ENCODE results near the gene EIF6.

Gene EIF6

GRCh38 chr20:35290186-35290886, 5.8 kb upstream of the EIF6 start:
- DNase-seq (ENCODE audit: low read depth), result no peak
- no peak for TF ChIP-seq CTCF (IDR thresholded peaks at IDR 0.05; ENCODE audit: control insufficient read depth, extremely low read depth, insufficient read depth)
- no peak overlapping the region for H3K4me3 ChIP-seq (ENCODE audit: low read depth, low read length)

GRCh38 chr20:35288325-35289060, 3.9 kb upstream of the EIF6 start:
- TF ChIP-seq CTCF (IDR thresholded peaks at IDR 0.05; ENCODE audit: control insufficient read depth, extremely low read depth, insufficient read depth), result no peak
- DNase-seq (ENCODE audit: low read depth), result no peak
- H3K4me3 ChIP-seq (ENCODE audit: low read depth, low read length), result no peak overlapping the region

GRCh38 chr20:35287509-35288324, 3.1 kb upstream of the EIF6 start:
- no peak overlapping the region for H3K4me3 ChIP-seq (ENCODE audit: low read depth, low read length)
- TF ChIP-seq CTCF (IDR thresholded peaks at IDR 0.05; ENCODE audit: control insufficient read depth, extremely low read depth, insufficient read depth), result no peak
- no peak for DNase-seq (ENCODE audit: low read depth)

GRCh38 chr20:35286899-35287508, 2.4 kb upstream of the EIF6 start:
- DNase-seq (ENCODE audit: low read depth), result no peak
- TF ChIP-seq CTCF (IDR thresholded peaks at IDR 0.05; ENCODE audit: control insufficient read depth, extremely low read depth, insufficient read depth), result no peak
- no peak overlapping the region for H3K4me3 ChIP-seq (ENCODE audit: low read depth, low read length)

GRCh38 chr20:35286077-35286898, 1.7 kb upstream of the EIF6 start:
- DNase-seq (ENCODE audit: low read depth), result no peak
- no peak overlapping the region for H3K4me3 ChIP-seq (ENCODE audit: low read depth, low read length)

More at GRCh38 chr20:35286077-35286898, 1.7 kb upstream of the EIF6 start:
- TF ChIP-seq CTCF (IDR thresholded peaks at IDR 0.05; ENCODE audit: control insufficient read depth, extremely low read depth, insufficient read depth), result no peak

Measured in LNCaP clone FGC (cell line).